IMR-90 (cell line): ENCODE results near the gene ETFA. TPM values are rescaled to one million over a fixed set of nuclear protein-coding genes. Genes with fewer than 3 reads are reported as not detected.

ENCODE experiments used
- ATAC-seq: fragments of 200-7000 bp; cut with Tn5 transposase; 2 replicates; pipeline ENCODE4 v1.9.1; 2020; ENCODE audit warnings: low read depth, mild to moderate bottlenecking, moderate library complexity
- BruUV-seq: library from RNA; stranded (reverse); fragments of 400-500 nt; replicated peaks from 2 replicates; lab custom pipeline; 2021; lab: Mats Ljungman, UMichigan
- CTCF ChIA-PET: fragments of 300-600 bp; formaldehyde crosslinking; extraction: SDS; loops from one replicate; lab custom pipeline; 2021; ENCODE audit warnings: antibody characterized with exemption; lab: Yijun Ruan, JAX
- POLR2A ChIA-PET: fragments of 300-600 bp; sonication (Branson Sonifier 250); formaldehyde crosslinking; loops from one replicate; lab custom pipeline; 2022; ENCODE audit warnings: antibody characterized with exemption; ENCODE audit not compliant: unreplicated experiment; lab: Charles Lee
- DNase-seq: peaks from one replicate; pipeline ENCODE4 v3.0.0; 2013
- H2AFZ ChIP-seq: replicated peaks from 2 replicates; pipeline ENCODE3; 2013; ENCODE audit warnings: low read length, mild to moderate bottlenecking; ENCODE audit not compliant: poor library complexity
- H2AK5ac ChIP-seq: 2 replicates; pipeline ENCODE4 v1.6.1; 2013; ENCODE audit warnings: low read depth, low read length, inconsistent platforms
- H2AK9ac ChIP-seq: replicated peaks from 2 replicates; pipeline ENCODE3; 2013; ENCODE audit warnings: mild to moderate bottlenecking, low read depth, low read length, moderate library complexity; ENCODE audit not compliant: poor library complexity
- H2BK120ac ChIP-seq: 2 replicates; pipeline ENCODE4 v1.6.1; 2013; ENCODE audit warnings: low read depth, low read length, inconsistent platforms
- H2BK15ac ChIP-seq: 3 replicates; pipeline ENCODE4 v1.6.1; 2013; ENCODE audit warnings: low read depth, low read length, inconsistent platforms
- H2BK20ac ChIP-seq: 2 replicates; pipeline ENCODE4 v1.6.1; 2013; ENCODE audit warnings: low read depth, mild to moderate bottlenecking, inconsistent platforms, low read length, moderate library complexity
- H2BK5ac ChIP-seq: 2 replicates; pipeline ENCODE4 v1.6.1; 2013; ENCODE audit warnings: mild to moderate bottlenecking, low read depth, low read length, inconsistent platforms; ENCODE audit not compliant: poor library complexity, severe bottlenecking
- H3K14ac ChIP-seq: replicated peaks from 2 replicates; pipeline ENCODE4 v1.6.1; 2013; ENCODE audit warnings: low read depth, low read length, inconsistent platforms
- H3K18ac ChIP-seq: 2 replicates; pipeline ENCODE4 v1.6.1; 2013; ENCODE audit warnings: low read depth, low read length, control low read depth
- H3K23ac ChIP-seq: 2 replicates; pipeline ENCODE4 v1.6.1; 2013; ENCODE audit warnings: low read depth, low read length, inconsistent platforms
- H3K27ac ChIP-seq: 2 replicates; pipeline ENCODE4 v1.5.1; 2013; ENCODE audit warnings: mild to moderate bottlenecking, control low read depth, low read length; ENCODE audit not compliant: insufficient read depth
- H3K27me3 ChIP-seq: 2 replicates; pipeline ENCODE4 v1.6.1; 2013; ENCODE audit warnings: low read length; ENCODE audit not compliant: control insufficient read depth, insufficient read depth
- H3K36me3 ChIP-seq: 2 replicates; pipeline ENCODE4 v1.6.1; 2013; ENCODE audit warnings: low read length, mixed read lengths; ENCODE audit not compliant: control insufficient read depth, insufficient read depth
- H3K4ac ChIP-seq: 2 replicates; pipeline ENCODE4 v1.6.1; 2013; ENCODE audit warnings: low read depth, low read length, inconsistent platforms
- H3K4me1 ChIP-seq: 2 replicates; pipeline ENCODE4 v1.6.1; 2013; ENCODE audit warnings: low read length, mixed read lengths; ENCODE audit not compliant: control insufficient read depth, insufficient read depth
- H3K4me2 ChIP-seq: 2 replicates; pipeline ENCODE4 v1.6.1; 2013; ENCODE audit warnings: low read depth, mild to moderate bottlenecking, control low read depth, low read length, moderate library complexity
- H3K4me3 ChIP-seq: 2 replicates; pipeline ENCODE4 v1.5.1; 2013; ENCODE audit warnings: low read depth, mild to moderate bottlenecking, control low read depth, low read length, moderate library complexity; ENCODE audit not compliant: insufficient read depth
- H3K56ac ChIP-seq: 2 replicates; pipeline ENCODE4 v1.6.1; 2013; ENCODE audit warnings: low read length, inconsistent platforms; ENCODE audit not compliant: insufficient read depth; ENCODE audit errors: extremely low read depth
- H3K79me1 ChIP-seq, 2 experiments: 2 replicates each; pipeline ENCODE4 v1.6.1; 2013; ENCODE audit warnings: low read length in 2 of 2, inconsistent platforms in 1 of 2, low read depth in 1 of 2
- H3K9ac ChIP-seq: 2 replicates; pipeline ENCODE4 v1.6.1; 2013; ENCODE audit warnings: low read depth, low read length, control low read depth
- H3K9me1 ChIP-seq: 2 replicates; pipeline ENCODE4 v1.6.1; 2013; ENCODE audit warnings: low read length, inconsistent platforms; ENCODE audit not compliant: insufficient read depth
- H3K9me3 ChIP-seq: 2 replicates; pipeline ENCODE4 v1.6.1; 2013; ENCODE audit warnings: low read length; ENCODE audit not compliant: control insufficient read depth, insufficient read depth
- H4K20me1 ChIP-seq: 2 replicates; pipeline ENCODE4 v1.6.1; 2013; ENCODE audit warnings: low read length, inconsistent platforms; ENCODE audit not compliant: insufficient read depth
- H4K5ac ChIP-seq: 2 replicates; pipeline ENCODE4 v1.6.1; 2013; ENCODE audit warnings: mild to moderate bottlenecking, low read depth, low read length, control low read depth
- H4K8ac ChIP-seq, 2 experiments: 2 replicates each; pipeline ENCODE4 v1.6.1; 2013; ENCODE audit warnings: low read depth in 2 of 2, low read length in 2 of 2, control low read depth in 1 of 2, inconsistent platforms in 1 of 2
- H4K91ac ChIP-seq: 2 replicates; pipeline ENCODE4 v1.6.1; 2013; ENCODE audit warnings: low read depth, low read length, inconsistent platforms; ENCODE audit not compliant: insufficient read depth
- BHLHE40 ChIP-seq: fragments of 150-350 bp; IDR thresholded peaks from 2 replicates; pipeline ENCODE4 v1.6.1; 2016; ENCODE audit warnings: mild to moderate bottlenecking, low read depth, low read length
- NFE2L2 ChIP-seq: fragments of 150-350 bp; IDR thresholded peaks from 2 replicates; pipeline ENCODE4 v1.6.1; 2016; ENCODE audit warnings: low read depth, mild to moderate bottlenecking, low read length
- POLR2A ChIP-seq: IDR thresholded peaks from 2 replicates; pipeline ENCODE4 v1.6.1; 2012; ENCODE audit warnings: mild to moderate bottlenecking, low read depth, low read length
- WGBS, 2 experiments: methylation state at CpG; one replicate each; pipeline versions ENCODE4 v1.1.5 to v1.1.7; 2013; ENCODE audit warnings: missing lambda C conversion rate in 2 of 2; ENCODE audit not compliant: insufficient read length in 1 of 2; ENCODE audit errors: extremely low coverage in 2 of 2; 5-methylcytosine and 5-hydroxymethylcytosine counted together
- dilution Hi-C: fragments of 300-500 bp; cut with HindIII; formaldehyde crosslinking; loops from one replicate; pipeline ENCODE4 v1.14.3; 2018; ENCODE audit warnings: low sequenced_read_pairs; ENCODE audit not compliant: unreplicated experiment
- in situ Hi-C: fragments of 300-500 bp; cut with MboI; formaldehyde crosslinking; loops from 3 replicates; pipeline ENCODE4 v1.14.3; 2019; ENCODE audit warnings: low sequenced_read_pairs, inconsistent platforms, mixed read lengths
- intact Hi-C: fragments of 100-400 bp; cut with micrococcal nuclease; formaldehyde crosslinking; loops from 2 replicates; pipeline ENCODE4 v1.10.0; 2022
- polyA plus RNA-seq, 3 experiments: library from polyadenylated mRNA; depleted of rRNA; stranded (reverse); fragments of >200 nt; gene quantifications; 2 replicates each; pipeline ENCODE4 v1.2.3, GENCODE V29; 2012; ENCODE audit warnings: low replicate concordance in 1 of 3
- total RNA-seq: library from RNA; depleted of rRNA; stranded (reverse); fragments of >200 nt; gene quantifications from 2 replicates; pipeline ENCODE4 v1.2.3, GENCODE V29; 2012

ETFA gene
- total and polyA plus RNA-seq, 2 of the 4 experiments (the other 2 are of a cell fraction) = 115 to 172 TPM

DNA sequence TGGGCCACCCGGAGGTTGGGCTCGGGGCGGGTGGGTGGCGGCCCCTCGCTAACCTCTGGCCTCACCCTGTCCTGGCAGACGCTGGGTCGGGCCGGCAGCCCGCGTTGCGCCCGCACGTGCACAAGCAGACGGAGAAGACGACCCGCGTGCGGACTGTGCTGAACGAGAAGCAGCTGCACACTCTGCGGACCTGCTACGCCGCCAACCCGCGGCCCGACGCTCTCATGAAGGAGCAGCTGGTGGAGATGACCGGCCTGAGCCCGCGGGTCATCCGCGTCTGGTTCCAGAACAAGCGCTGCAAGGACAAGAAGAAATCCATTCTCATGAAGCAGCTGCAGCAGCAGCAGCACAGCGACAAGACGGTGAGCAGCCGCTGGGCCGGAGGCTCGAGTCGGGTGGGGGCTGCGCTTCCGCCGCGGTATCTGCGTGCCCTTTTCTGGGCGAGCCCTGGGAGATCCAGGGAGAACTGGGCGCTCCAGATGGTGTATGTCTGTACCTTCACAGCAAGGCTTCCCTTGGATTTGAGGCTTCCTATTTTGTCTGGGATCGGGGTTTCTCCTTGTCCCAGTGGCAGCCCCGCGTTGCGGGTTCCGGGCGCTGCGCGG, 29.0 kb upstream of the ETFA start:
- peaks cover 12% of the 10 kb centered on the region; the same call in 1 of the 2 replicates for H3K9me3 ChIP-seq
- no peak overlapping the region for H3K4me3 ChIP-seq
- no peak overlapping the region for H2BK5ac ChIP-seq
- H3K14ac ChIP-seq = no peak overlapping the region
- 31% methylated on average over 43 of the region's 53 CpGs; no CpG with 5 or more reads in 1 of the 2 experiments for WGBS, 2 experiments
- no peak overlapping the region for H2AK9ac ChIP-seq
- CTCF ChIA-PET = interaction anchor here (0.6 kb wide), 1 partner anchor 111 kb away, joined by 3 read pairs; no protein-coding TSS in a partner anchor
- H3K4ac ChIP-seq = no peak overlapping the region
- no peak overlapping the region for H3K4me2 ChIP-seq
- H4K91ac ChIP-seq = no peak overlapping the region
- in situ Hi-C loops (no loop called here), intact Hi-C loops (loop anchor here (10.0 kb wide), 1 partner anchor 235 kb away; no protein-coding TSS in a partner anchor), dilution Hi-C loops (no loop called here)
- no peak overlapping the region for H2BK20ac ChIP-seq
- peaks cover 23% of the 10 kb centered on the region for H3K36me3 ChIP-seq
- no peak overlapping the region for H3K27ac ChIP-seq
- H2AK5ac ChIP-seq = no peak overlapping the region
- H3K56ac ChIP-seq = no peak overlapping the region
- peak overlapping the region; percentile 40 for H2AFZ ChIP-seq
- no TSS peak for BruUV-seq
- H3K27me3 ChIP-seq = peaks cover 30% of the 10 kb centered on the region
- DNase-seq (no peak), ATAC-seq (no peak)
- POLR2A ChIA-PET = no interaction called here
- no peak overlapping the region for H3K18ac ChIP-seq
- peaks cover 3 to 17% of the 10 kb centered on the region in 2 experiments; a peak in 3 of 4 replicates for H3K79me1 ChIP-seq
- no peaks in the 10 kb centered on the region for H3K9me1 ChIP-seq
- no peak overlapping the region for H3K9ac ChIP-seq
- H2BK120ac ChIP-seq = no peak overlapping the region
- TF ChIP-seq BHLHE40 = peak; percentile 37; the same call in 1 of the 2 replicates
- TF ChIP-seq POLR2A = no peak
- no peak for TF ChIP-seq NFE2L2
- H2BK15ac ChIP-seq = no peak overlapping the region
- peaks cover 5% of the 10 kb centered on the region; the same call in 1 of the 2 replicates for H3K4me1 ChIP-seq
- H3K23ac ChIP-seq = no peak overlapping the region
- H4K5ac ChIP-seq = no peak overlapping the region
- peaks cover 12% of the 10 kb centered on the region for H4K20me1 ChIP-seq
- H4K8ac ChIP-seq = no peak overlapping the region
